ENCODE results near the gene MAGIX. TPM values are rescaled to one million over a fixed set of nuclear protein-coding genes. Genes with fewer than 3 reads are reported as not detected.

The MAGIX gene
- total RNA-seq, 1 experiment from 2014 or later = 1.00 TPM

DNA sequence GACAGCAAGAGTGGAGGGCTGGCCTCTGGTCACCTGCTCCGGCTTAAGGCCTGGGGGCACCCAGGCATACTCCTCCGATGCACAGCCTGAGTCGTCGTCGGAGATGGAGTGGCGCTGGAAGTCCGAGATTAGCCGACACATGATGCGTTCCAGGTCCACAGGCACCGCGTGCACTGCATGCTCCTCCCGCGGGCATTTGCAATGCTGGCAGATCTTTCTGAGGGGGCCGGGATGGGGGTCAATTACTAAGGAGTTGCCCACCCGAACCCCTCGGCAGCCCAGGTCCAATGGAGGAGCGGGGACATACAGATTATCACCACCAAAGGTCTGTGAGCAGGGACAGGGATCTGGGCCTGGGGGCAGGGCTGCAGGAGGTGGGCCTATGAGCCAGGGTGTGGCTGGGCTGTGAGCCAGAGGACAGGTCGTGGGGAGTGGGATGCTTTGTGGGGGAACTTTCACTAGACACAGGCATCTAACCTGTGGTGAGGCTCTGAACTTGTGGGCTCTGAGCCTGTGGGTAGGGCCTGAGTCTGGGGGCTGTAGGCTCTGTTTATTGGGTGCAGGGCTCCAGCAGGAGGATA, 21.2 kb downstream of the MAGIX start:
- Histone ChIP-seq H3K4me1 (replicated peaks) (peaks cover 19% of the 10 kb centered on the region), H3K27ac (no peak overlapping the region), H3K9me3 (replicated peaks) (no peaks in the 10 kb centered on the region), H3K4me3 (no peak overlapping the region; the same call in 1 of the 2 replicates), H3K36me3 (peaks cover 6% of the 10 kb centered on the region), H3K27me3 (replicated peaks) (no peaks in the 10 kb centered on the region)
- DNase-seq (ENCODE audit: low read depth in 1 of 2, low spot score in 2 of 2) = no peak

DNA sequence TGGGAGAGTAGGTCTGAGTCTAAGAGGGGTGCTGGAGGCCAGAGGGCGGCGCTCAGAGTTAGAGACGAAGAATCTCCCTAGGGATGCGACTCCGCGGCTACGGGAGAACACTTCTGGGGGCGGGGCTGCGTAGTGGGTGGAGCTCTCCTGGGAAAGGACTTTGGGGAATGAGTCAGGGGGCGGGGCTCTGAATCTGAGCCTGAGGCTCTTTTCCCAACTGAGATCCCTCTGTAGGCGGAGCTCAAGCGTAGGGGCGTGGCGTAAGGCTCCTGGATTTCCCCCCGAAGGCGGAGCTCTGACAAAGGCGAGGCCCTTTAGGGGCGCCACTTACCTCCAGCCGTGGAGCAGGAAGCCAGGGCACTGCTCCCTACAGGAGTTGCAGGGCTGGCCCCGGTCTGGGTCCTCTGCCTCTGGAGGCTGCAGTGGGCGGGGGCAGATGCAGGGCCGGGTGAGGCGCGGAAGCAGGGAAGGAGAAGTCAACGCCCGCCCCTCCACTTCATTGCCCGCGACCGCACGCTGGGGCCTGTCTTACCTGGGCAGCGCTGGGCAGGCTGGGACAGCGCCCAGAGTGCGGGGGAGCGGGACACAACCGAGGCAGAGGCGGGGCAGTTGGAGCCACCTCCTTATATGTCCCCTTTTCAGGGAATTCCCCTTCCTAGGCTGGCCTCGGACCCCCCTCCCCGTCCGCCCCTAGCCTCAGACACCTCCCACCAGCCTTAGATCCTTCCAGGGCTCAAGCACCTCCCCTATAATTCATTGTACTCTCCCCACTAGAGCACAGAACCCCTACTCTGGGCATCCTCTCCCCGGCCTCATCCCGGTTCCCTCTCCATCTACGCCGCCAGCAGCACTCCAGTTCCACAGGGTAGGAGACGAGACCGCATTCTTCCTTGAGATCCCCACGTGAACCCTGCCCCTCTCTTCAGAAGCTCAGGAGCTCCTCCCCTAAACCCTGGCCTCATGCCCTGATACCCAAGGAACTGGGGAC, 22.0 kb downstream of the MAGIX start:
- DNase-seq (ENCODE audit: low read depth in 1 of 2, low spot score in 2 of 2) = peak; percentile 84 to 96
- Histone ChIP-seq H3K36me3 (peaks cover 6% of the 10 kb centered on the region), H3K27ac (no peak overlapping the region)

DNA sequence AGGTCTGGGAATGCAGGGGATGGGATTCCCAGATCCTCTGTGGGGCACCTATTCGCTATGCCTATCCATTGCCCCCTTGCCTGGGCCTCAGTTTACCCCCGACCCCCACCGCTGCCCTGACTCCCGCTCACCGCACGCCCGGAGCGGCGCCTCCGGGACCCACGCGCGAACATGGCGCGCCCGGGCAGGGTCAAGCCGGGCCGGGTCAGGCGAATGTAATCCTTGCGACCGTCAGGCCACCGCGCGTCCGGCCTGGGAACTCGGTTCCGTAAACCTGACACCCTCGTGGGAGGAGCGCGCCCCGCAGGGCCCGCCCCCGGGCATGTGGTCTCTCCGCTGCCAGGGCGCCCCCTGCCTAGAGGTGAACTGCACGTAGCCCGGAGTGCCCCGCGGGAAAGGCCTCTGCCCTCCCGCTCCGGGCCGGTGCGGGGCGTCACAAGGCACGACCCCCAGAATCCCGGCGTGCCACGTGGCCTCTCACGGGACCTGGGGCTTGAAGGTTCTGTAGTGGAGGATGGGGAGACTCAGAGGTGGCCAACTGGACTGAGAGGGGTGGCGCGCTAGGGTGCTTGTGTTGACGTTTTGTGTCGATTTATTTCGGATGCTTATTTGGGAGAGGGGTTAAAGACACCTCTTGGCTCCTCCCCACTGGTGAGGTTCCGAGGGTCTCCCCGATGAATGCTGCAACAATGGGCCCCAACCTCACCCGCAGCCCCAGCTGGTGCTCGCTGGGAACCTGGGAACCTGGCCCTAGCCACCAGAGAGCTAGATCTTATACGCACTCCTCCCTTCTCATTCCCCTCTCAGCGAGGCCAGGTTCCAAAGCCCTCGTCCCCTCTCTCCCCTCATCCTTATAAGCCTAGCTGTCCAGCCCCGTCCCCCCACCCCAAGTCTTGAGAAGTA, 23.8 kb downstream of the MAGIX start, which contains the start of gene PRICKLE3:
Gene PRICKLE3, minus strand, starts transcription at position 249 of the 903 bp plus-strand sequence. Its CDS starts 76 bp downstream, at position 173.
- Histone ChIP-seq H3K4me1 (replicated peaks) (peaks cover 19% of the 10 kb centered on the region), H3K27ac (no peak within 1 kb of the TSS), H3K4me3 (peak within 1 kb of the TSS; percentile 55), H3K36me3 (peaks cover 6% of the 10 kb centered on the region), H3K9me3 (replicated peaks) (no peaks in the 10 kb centered on the region), H3K27me3 (replicated peaks) (no peaks in the 10 kb centered on the region)
- peak; percentile 55 to 78 for DNase-seq (ENCODE audit: low read depth in 1 of 2, low spot score in 2 of 2)

More for the DNA sequence above, 22.0 kb downstream of the MAGIX start:
- Histone ChIP-seq H3K27me3 (replicated peaks) (no peaks in the 10 kb centered on the region), H3K4me3 (peak overlapping the region; percentile 55), H3K4me1 (replicated peaks) (peaks cover 19% of the 10 kb centered on the region), H3K9me3 (replicated peaks) (no peaks in the 10 kb centered on the region)

DNA sequence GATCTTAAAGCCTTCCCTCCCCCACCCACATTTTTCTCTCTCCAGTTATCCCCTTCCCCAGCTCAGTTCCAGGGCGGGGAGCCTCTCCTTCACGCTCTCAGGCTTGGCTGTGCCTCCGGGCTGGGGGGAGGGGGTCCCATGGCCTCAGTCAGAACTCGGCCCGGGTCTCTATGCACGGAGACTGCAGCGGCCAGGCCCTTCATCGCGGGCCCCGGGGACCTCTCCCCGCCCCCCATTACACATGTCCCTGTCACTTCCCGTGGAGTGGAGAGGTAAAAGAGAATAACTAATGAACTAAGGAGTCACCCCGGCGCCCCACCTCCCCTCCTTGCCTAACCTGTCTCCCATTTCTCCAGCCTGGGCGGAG, 24.5 kb downstream of the MAGIX start:
- peaks cover 6% of the 10 kb centered on the region for H3K36me3 ChIP-seq
- no peaks in the 10 kb centered on the region for H3K9me3 ChIP-seq (replicated peaks)
- H3K4me1 ChIP-seq (replicated peaks) = peaks cover 19% of the 10 kb centered on the region
- no peak overlapping the region for H3K27ac ChIP-seq
- H3K4me3 ChIP-seq = no peak overlapping the region
- DNase-seq (ENCODE audit: low read depth in 1 of 2, low spot score in 2 of 2) = no peak
- H3K27me3 ChIP-seq (replicated peaks) = no peaks in the 10 kb centered on the region

DNA sequence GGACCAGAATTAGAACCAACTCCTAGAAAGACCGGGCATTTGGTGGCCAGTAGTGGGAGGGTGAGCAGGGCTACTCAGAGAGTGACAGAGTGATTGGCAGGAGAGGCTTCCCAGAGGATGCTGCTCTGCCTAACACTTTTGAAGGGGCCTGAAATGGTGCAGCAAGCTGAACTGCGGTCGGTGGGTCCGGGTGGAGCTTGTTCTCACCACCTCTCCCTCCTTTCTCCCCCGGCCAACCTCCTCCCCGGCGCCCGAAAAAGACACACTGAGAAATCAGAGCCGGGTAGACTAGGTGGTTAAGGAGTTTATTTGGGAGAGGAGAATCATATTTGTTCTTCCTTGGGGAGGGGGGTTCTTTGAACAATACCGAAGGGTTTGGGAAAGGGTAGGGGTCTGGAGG, 25.0 kb downstream of the MAGIX start:
- no peak overlapping the region for H3K27ac ChIP-seq
- DNase-seq (ENCODE audit: low read depth in 1 of 2, low spot score in 2 of 2) = no peak
- H3K4me3 ChIP-seq = no peak overlapping the region
- H3K4me1 ChIP-seq (replicated peaks) = peaks cover 19% of the 10 kb centered on the region
- no peaks in the 10 kb centered on the region for H3K27me3 ChIP-seq (replicated peaks)
- peaks cover 6% of the 10 kb centered on the region for H3K36me3 ChIP-seq
- no peaks in the 10 kb centered on the region for H3K9me3 ChIP-seq (replicated peaks)

DNA sequence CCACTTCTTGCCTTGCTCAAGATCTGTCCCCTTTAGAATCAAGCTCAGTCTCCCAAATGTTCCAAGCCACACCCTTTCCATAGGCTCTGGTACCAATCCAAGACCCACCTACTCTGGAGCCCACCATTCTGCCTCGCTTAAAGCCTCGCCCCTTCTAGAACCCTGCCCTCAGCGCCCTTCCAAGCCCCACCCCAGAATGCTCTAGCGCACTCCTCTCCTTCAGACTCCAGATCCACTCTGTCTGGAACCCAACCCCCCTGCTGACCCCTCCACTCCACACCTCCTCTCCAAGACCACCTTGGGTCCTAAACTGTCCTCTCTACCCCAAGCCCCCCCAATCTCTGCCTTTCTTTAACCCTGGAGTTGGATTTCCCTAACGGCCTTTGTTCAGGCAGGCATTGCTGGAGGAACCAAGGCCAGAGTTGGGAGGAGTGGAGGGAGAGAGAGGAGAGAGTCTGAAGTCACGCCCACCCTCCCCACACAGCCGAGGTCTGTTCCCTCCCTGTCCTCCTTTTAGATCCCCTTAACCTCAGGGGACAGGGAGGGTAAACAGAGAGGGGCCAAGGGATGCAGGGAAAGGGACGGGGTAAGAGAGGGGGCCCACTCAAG, 26.0 kb downstream of the MAGIX start:
- H3K27me3 ChIP-seq (replicated peaks) = no peaks in the 10 kb centered on the region
- peaks cover 19% of the 10 kb centered on the region for H3K4me1 ChIP-seq (replicated peaks)
- no peak for DNase-seq (ENCODE audit: low read depth in 1 of 2, low spot score in 2 of 2)
- no peak overlapping the region for H3K27ac ChIP-seq
- H3K9me3 ChIP-seq (replicated peaks) = no peaks in the 10 kb centered on the region
- peaks cover 4% of the 10 kb centered on the region for H3K36me3 ChIP-seq
- no peak overlapping the region for H3K4me3 ChIP-seq

DNA sequence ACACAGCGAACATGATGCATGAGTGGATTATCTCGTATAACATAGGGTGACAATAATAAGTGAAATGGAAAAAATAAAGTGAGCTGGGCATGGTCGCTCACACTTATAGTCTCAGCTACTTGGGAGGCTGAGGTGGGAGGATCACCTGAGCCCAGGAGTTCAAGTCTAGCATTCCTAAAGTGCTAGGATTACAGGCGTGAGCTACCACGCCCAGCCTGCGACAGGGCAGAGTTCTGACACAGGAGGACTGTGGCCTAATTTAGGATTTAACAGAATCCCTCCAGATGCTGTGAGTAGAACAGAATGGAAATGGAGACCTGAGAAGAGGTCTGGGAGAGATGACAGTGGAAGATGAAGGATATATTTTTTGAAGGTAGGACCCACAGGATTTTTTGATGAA, 27.0 kb downstream of the MAGIX start:
- H3K27ac ChIP-seq = no peak overlapping the region
- no peak for DNase-seq (ENCODE audit: low read depth in 1 of 2, low spot score in 2 of 2)
- H3K4me1 ChIP-seq (replicated peaks) = peaks cover 12% of the 10 kb centered on the region
- no peaks in the 10 kb centered on the region for H3K9me3 ChIP-seq (replicated peaks)
- no peaks in the 10 kb centered on the region for H3K27me3 ChIP-seq (replicated peaks)
- H3K4me3 ChIP-seq = peak overlapping the region; percentile 48
- no peaks in the 10 kb centered on the region for H3K36me3 ChIP-seq

DNA sequence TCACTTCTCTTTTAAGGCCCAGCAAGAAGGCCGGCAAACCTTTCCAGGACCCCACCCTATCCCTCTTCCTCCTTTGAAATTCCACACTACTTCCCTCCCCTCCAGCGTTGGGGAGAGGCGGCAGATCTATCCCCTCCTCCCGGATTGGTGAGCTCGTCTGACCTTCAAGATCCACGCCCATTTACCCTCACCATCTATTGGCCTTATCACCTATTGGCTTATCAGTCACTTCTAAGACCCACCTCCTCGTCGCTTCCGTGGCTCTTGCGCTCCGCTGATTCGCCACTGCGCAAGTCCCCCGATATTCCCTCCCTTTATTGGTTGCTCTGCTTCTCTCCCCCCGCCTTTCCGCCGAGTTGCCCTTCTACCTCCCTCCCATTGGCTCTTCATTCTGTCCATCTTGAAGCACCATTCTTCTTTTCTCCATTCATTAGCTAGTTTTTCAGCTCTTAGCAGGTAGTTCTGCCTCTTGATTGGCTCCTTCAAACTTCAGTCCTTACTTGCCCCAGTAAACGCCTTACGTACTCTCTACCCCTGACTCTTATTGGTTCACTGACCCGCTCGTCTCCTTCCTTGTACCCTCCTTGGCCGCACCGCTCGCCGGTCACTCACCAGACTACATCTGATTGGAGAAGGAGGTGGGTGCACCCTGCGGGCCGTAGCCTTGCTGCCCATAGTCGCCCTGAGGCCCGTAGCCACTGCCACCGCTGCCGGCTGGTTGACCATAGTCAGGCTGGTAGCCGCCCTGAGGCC, 28.4 kb downstream of the MAGIX start:
- H3K9me3 ChIP-seq (replicated peaks) = no peaks in the 10 kb centered on the region
- DNase-seq (ENCODE audit: low read depth in 1 of 2, low spot score in 2 of 2) = peak; percentile 94 to 98
- H3K27me3 ChIP-seq (replicated peaks) = no peaks in the 10 kb centered on the region
- H3K4me1 ChIP-seq (replicated peaks) = peaks cover 6% of the 10 kb centered on the region
- peak overlapping the region; percentile 57 for H3K4me3 ChIP-seq
- H3K27ac ChIP-seq = peak overlapping the region; percentile 66
- no peaks in the 10 kb centered on the region for H3K36me3 ChIP-seq

DNA sequence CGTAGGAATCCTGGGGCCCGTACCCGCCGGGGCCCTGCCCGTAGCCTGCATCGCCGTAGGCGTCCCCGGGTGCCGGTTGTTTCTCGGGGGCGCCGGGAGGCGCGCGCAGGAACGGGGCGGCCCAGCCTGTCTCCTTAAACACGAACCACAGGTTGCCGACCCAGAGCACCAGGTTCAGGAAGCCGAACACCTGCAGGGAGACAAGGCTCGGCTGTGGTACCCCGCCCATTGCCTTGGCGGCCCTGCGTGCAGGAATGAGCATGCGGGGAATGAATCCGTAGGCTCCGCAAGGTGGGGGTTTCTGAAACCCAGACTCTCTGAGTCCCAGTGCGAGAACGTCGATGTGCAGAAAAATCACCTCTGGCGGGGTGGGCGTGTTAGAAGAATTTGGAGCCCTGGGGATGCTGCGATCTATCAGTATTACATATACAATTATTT, 29.0 kb downstream of the MAGIX start:
- Histone ChIP-seq H3K27ac (no peak overlapping the region), H3K9me3 (replicated peaks) (no peaks in the 10 kb centered on the region), H3K36me3 (no peaks in the 10 kb centered on the region), H3K27me3 (replicated peaks) (no peaks in the 10 kb centered on the region), H3K4me3 (peak overlapping the region; percentile 57), H3K4me1 (replicated peaks) (no peaks in the 10 kb centered on the region; the same call in 1 of the 2 replicates)
- no peak for DNase-seq (ENCODE audit: low read depth in 1 of 2, low spot score in 2 of 2)

DNA sequence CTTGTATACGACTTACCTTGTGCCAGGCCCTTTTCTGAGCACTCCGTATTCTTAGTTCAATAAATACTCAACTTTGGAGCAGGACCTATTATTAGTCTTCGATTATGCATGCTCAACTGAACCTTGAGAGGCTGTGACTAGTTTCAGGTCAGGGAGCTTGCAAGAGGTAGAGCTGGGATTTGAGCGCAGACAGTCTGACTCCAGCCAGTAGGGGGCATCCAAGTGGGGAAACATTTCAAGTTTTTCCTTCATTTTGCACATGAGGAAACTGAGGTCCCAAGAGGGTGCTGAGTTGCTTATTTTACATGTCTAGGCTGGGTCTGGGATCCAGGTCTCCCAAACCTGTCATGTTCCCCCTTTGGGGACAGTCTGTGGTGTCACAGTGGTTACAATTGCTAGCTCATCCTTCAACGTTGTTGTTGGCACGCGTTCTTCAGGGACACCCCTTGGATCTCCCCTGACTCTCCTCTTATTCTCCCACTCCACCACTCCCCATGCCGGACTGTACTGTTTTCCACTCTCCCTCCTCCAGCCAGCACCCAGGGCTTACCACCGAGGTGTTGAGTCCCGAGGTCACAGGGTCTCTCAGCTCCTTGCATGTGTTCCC, 30.3 kb downstream of the MAGIX start:
- no peak for DNase-seq (ENCODE audit: low read depth in 1 of 2, low spot score in 2 of 2)
- Histone ChIP-seq H3K27me3 (replicated peaks) (no peaks in the 10 kb centered on the region), H3K9me3 (replicated peaks) (no peaks in the 10 kb centered on the region), H3K36me3 (no peaks in the 10 kb centered on the region), H3K4me1 (replicated peaks) (no peaks in the 10 kb centered on the region), H3K27ac (no peak overlapping the region), H3K4me3 (no peak overlapping the region)

DNA sequence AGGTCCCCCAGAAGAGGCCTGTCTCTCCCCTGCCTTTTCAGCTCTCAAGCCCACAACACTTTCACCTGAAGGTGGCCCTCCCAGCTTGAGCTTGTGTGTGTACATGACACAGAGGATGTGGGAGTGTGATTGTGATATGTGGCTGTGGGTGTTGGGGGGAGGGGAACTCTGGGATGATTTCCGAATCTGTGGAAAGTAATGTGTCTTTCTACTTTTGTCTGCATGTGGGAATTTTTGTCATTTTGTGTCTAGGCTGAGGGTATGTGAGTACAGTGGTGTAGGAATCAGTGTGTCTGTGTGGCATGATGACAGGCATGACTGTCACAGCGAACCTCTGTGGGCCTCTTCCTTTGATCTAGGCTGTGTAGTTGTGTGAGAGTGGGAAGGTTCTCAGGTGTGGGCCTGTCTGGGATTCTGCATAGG, 31.0 kb downstream of the MAGIX start:
- DNase-seq (ENCODE audit: low read depth in 1 of 2, low spot score in 2 of 2) = no peak
- H3K36me3 ChIP-seq = no peaks in the 10 kb centered on the region
- H3K4me3 ChIP-seq = no peak overlapping the region
- H3K27ac ChIP-seq = no peak overlapping the region
- no peaks in the 10 kb centered on the region for H3K27me3 ChIP-seq (replicated peaks)
- no peaks in the 10 kb centered on the region for H3K4me1 ChIP-seq (replicated peaks)
- no peaks in the 10 kb centered on the region for H3K9me3 ChIP-seq (replicated peaks)

DNA sequence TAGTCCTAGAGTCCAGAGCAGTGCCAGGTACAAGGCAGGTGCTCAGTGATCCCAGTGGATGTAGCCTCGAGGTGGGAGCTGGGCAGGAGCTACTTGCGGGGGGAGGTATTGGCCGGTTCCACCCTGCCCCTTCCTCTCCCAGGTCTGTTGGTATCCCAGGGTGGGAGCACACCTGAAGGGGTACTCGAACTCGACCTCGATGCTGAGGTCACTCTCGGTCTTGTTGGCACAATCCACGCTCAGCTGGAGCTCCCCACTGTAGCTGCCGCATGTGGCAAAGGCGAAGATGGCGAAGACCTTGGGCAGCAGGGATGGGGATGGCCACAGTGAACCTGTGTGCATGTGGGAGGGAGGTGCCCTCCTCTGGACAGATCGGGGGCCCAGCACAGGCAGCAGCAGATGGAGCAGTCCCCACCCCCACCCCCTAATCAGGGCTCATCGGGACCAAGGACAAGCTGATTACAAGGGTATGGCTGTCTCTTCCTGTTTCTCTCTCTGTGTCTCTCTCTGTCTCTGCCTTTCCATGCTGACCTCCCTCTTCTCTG, 35.1 kb downstream of the MAGIX start:
- Histone ChIP-seq H3K4me3 (no peak overlapping the region), H3K27ac (no peak overlapping the region), H3K27me3 (replicated peaks) (no peaks in the 10 kb centered on the region), H3K4me1 (replicated peaks) (peaks cover 6% of the 10 kb centered on the region; the same call in 1 of the 2 replicates), H3K9me3 (replicated peaks) (no peaks in the 10 kb centered on the region), H3K36me3 (no peaks in the 10 kb centered on the region)
- no peak for DNase-seq (ENCODE audit: low read depth in 1 of 2, low spot score in 2 of 2)
